ENCODE results near the gene GYPC.

- TF ChIP-seq CTCF (IDR thresholded peaks at IDR 0.05) = no peak
- no peak for TF ChIP-seq POLR2A (IDR thresholded peaks at IDR 0.05)
- TF ChIP-seq POLR2AphosphoS5 (IDR thresholded peaks at IDR 0.05) = no peak
Observed at GRCh38 chr2:126653109-126653508, 2.8 kb upstream of the GYPC start.

All from prostate gland (tissue), 2 donors.